ENCODE measurements around the gene WDPCP. TPM values are rescaled to one million over a fixed set of nuclear protein-coding genes. Genes with fewer than 3 reads are reported as not detected.

The WDPCP gene
- total and polyA plus RNA-seq, 7 donors, result 0.60 to 35.5 (median 14.0) TPM

GRCh38 chr2:63434024-63435001 lies 154.0 kb downstream of the WDPCP start:
- intact Hi-C loops (cut with DNase I), result no loop called here
- TF ChIP-seq POLR2AphosphoS5 (IDR thresholded peaks at IDR 0.05) (no peak), POLR2A (IDR thresholded peaks at IDR 0.05) (no peak), EP300 (IDR thresholded peaks at IDR 0.05) (no peak), CTCF (IDR thresholded peaks at IDR 0.05) (no peak)
- DNase-seq, result no peak
- no peaks in the 10 kb centered on the region for H3K4me1 ChIP-seq
- no peak overlapping the region for H3K27ac ChIP-seq
- no peaks in the 10 kb centered on the region for H3K9me3 ChIP-seq
- H3K27me3 ChIP-seq, result no peaks in the 10 kb centered on the region
- no peak overlapping the region for H3K4me3 ChIP-seq
- H3K36me3 ChIP-seq, result peaks cover 0 to 4% (median 0%) of the 10 kb centered on the region in 4 donors
- WGBS, 2 donors, result 90 to 91% methylated on average over 12 of the region's 12 CpGs

- no peaks in the 10 kb centered on the region for H3K4me1 ChIP-seq
- H3K4me3 ChIP-seq, result no peak overlapping the region
- TF ChIP-seq EP300 (IDR thresholded peaks at IDR 0.05), result no peak
- TF ChIP-seq POLR2A (IDR thresholded peaks at IDR 0.05), result no peak
- TF ChIP-seq CTCF (IDR thresholded peaks at IDR 0.05), result no peak
- TF ChIP-seq POLR2AphosphoS5 (IDR thresholded peaks at IDR 0.05), result no peak
- DNase-seq, result no peak
- intact Hi-C loops (cut with DNase I), result no loop called here
- no peak overlapping the region for H3K27ac ChIP-seq
- no peaks in the 10 kb centered on the region for H3K9me3 ChIP-seq
- no peaks in the 10 kb centered on the region for H3K27me3 ChIP-seq
- peaks cover 0 to 4% (median 0%) of the 10 kb centered on the region in 4 donors for H3K36me3 ChIP-seq
Observed at GRCh38 chr2:63432373-63432772, 155.9 kb downstream of the WDPCP start.

GRCh38 chr2:63425606-63426005 lies 162.7 kb downstream of the WDPCP start:
- no peak for DNase-seq
- intact Hi-C loops (cut with DNase I), result no loop called here
- H3K4me1 ChIP-seq, result no peaks in the 10 kb centered on the region
- H3K27me3 ChIP-seq, result no peaks in the 10 kb centered on the region
- no peak overlapping the region for H3K4me3 ChIP-seq
- no peak overlapping the region for H3K27ac ChIP-seq
- no peaks in the 10 kb centered on the region for H3K9me3 ChIP-seq
- H3K36me3 ChIP-seq, result no peaks in the 10 kb centered on the region
- TF ChIP-seq CTCF (IDR thresholded peaks at IDR 0.05) (no peak), POLR2A (IDR thresholded peaks at IDR 0.05) (no peak), POLR2AphosphoS5 (IDR thresholded peaks at IDR 0.05) (no peak), EP300 (IDR thresholded peaks at IDR 0.05) (no peak)

GRCh38 chr2:63425079-63425416 lies 163.2 kb downstream of the WDPCP start:
- Histone ChIP-seq H3K4me1 (no peaks in the 10 kb centered on the region), H3K27ac (no peak overlapping the region), H3K4me3 (no peak overlapping the region), H3K36me3 (no peaks in the 10 kb centered on the region), H3K9me3 (no peaks in the 10 kb centered on the region), H3K27me3 (no peaks in the 10 kb centered on the region)
- intact Hi-C loops (cut with DNase I), result no loop called here
- no peak for DNase-seq
- TF ChIP-seq EP300 (IDR thresholded peaks at IDR 0.05), result no peak
- TF ChIP-seq POLR2AphosphoS5 (IDR thresholded peaks at IDR 0.05), result no peak
- no peak for TF ChIP-seq CTCF (IDR thresholded peaks at IDR 0.05)
- TF ChIP-seq POLR2A (IDR thresholded peaks at IDR 0.05), result no peak
- 79 to 84% methylated on average over 4 of the region's 4 CpGs for WGBS, 2 donors
